Smooth muscle cell of the umbilical artery (primary cell): Measurements from ENCODE around the gene SLC51B. TPM values are rescaled to one million over a fixed set of nuclear protein-coding genes. Genes with fewer than 3 reads are reported as not detected.

Source experiments
- total RNA-seq: library from RNA; depleted of rRNA; stranded (reverse); fragments of >200 nt; gene quantifications from 2 replicates; pipeline ENCODE4 v1.2.3, GENCODE V29; 2014

Gene SLC51B
- not detected in 2 replicates for total RNA-seq

DNA sequence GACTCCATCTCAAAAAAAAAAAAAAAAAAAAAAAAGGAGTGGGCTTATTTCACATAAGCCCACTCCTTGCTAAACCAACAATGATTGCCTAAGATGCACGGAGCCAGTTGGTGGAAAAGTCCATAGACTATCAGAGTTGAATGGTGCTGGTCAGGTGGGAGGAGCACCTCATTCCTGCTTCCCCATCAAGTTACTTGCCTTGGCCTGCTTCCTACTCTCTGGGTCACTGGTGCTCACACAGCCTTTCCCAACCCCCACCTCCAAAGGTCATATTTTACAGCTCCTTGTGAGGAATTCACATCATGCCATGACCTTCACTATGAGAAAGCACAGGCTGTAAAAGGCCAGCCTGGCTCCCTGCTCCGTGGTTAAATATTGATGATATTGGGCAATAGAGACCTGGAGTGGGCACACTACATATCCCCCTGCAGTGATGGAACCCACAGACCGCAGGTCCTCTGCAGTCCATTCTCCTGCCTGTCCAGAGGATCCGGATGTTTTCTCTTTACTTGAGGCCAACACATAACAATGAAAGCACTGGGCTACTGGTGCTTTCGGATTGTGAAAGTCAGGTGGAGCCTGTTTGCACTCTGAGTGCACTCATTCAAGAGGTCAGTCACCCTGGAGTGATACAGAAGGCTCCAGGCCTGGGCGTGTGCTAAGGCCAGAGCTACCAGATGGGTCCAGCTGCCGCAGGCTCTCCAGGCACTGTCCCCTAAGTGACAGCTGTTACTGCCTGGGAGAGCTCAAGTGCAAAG, at the start of gene SLC51B:
Gene SLC51B (plus strand): TSS at position 664 of the 758 bp plus-strand sequence. CDS start 4,618 bp downstream, outside the sequence.

GRCh38 chr15:65028921-65029735, 16.1 kb upstream of the SLC51B start, which contains the start of gene MTFMT:
MTFMT (minus strand) TSS chr15:65029639; CDS start chr15:65029613, 26 bp downstream.

DNA sequence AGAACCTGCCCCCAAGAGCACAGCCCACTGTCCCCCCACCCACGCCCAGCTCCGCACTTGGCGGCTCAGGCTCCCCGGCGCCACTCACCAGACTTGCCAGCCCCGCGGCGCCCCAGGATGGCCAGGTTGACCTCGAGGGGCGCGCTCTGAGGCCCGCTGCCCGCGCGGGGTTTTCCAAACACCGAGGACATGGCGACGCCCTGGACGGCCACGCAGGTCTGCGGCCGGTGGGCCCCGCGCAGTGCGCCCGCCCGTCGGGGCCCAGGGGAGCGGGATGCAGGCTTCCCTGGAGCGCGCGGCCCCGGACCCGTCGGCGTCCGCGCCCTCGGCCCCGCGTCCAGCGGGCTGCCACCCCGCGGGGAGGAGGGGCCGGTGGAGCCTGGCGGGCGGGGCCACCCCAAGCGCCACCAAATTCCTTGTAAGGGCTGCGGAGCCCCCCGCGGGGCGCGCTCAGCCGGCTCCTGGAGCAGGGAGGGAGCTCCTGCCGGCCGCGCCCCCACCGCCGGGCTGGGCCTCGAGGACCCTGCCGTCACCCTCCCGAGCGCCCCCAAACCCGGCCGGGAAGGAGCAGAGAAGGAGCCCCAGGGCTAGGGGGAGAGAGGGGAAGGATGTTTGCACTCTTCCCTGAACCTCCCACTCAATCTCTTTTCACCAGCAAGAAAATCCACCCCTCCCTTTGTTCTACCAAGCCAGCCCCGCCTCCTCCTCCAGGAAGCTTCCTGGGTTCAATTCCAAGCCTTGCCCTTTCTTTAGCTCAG, 22.6 kb downstream of the SLC51B start, which contains the start of gene RASL12:
Gene RASL12 (minus strand): TSS at position 347 of the 758 bp plus-strand sequence. CDS start 156 bp downstream, at position 191.

GRCh38 chr15:65076486-65077290, 31.5 kb downstream of the SLC51B start, which contains the start of gene KBTBD13:
KBTBD13 (plus strand) TSS chr15:65076746; CDS start chr15:65076816, 70 bp downstream.

Other genes starting within 250 kb of the SLC51B start
- gene PIF1, start 219.7 kb upstream of the SLC51B start, total RNA-seq = 2.4 and 5.8 TPM in 2 replicates
- gene PLEKHO2, start 203.5 kb upstream of the SLC51B start, total RNA-seq = 23.2 and 26.0 TPM in 2 replicates
- gene ANKDD1A, start 133.5 kb upstream of the SLC51B start, total RNA-seq = 2.7 and 4.8 TPM in 2 replicates
- gene SPG21, start 55.5 kb upstream of the SLC51B start, total RNA-seq = 67.6 and 69.8 TPM in 2 replicates
- gene MTFMT, start 15.7 kb upstream of the SLC51B start, total RNA-seq = 17.2 and 21.0 TPM in 2 replicates
- gene RASL12, start 22.6 kb downstream of the SLC51B start, total RNA-seq = not detected in 2 replicates
- gene KBTBD13, start 31.4 kb downstream of the SLC51B start, total RNA-seq = not detected in 2 replicates
- gene UBAP1L, start 69.8 kb downstream of the SLC51B start, total RNA-seq = 1.8 and 2.8 TPM in 2 replicates
- gene PDCD7, start 88.4 kb downstream of the SLC51B start, total RNA-seq = 14.3 and 16.5 TPM in 2 replicates
- 39.2 and 69.0 TPM in 2 replicates for gene CLPX, start 140.0 kb downstream of the SLC51B start, total RNA-seq
- gene CILP, start 166.1 kb downstream of the SLC51B start, total RNA-seq = 0.59 TPM in 1 of 2 replicates, not detected in the other
- 3.5 and 4.2 TPM in 2 replicates for gene PARP16, start 241.5 kb downstream of the SLC51B start, total RNA-seq